Activated CD8-positive, alpha-beta memory T cell treated with anti-CD3 and anti-CD28 coated beads, Interleukin-2, amount 50 U/mL, for 1 hour (primary cell): ENCODE measurements around the gene ZNF629.
"Not testable (repeated sequence)": the region's sequence is repeated elsewhere in the genome, so short reads cannot be mapped to it uniquely, and the experiment has no call there.

Experiments used
- DNase-seq: peaks from one replicate; pipeline ENCODE4 v3.0.0-alpha.2; 2020; ENCODE audit errors: extremely low read depth

Gene ZNF629

GRCh38 chr16:30786936-30787612 lies at the start of gene ZNF629:
Gene ZNF629 (minus strand): TSS chr16:30787205. CDS start chr16:30784482, 2,723 bp downstream.
- no peak for DNase-seq

GRCh38 chr16:30834130-30834740 lies 47.2 kb upstream of the ZNF629 start:
- DNase-seq = no peak

DNA sequence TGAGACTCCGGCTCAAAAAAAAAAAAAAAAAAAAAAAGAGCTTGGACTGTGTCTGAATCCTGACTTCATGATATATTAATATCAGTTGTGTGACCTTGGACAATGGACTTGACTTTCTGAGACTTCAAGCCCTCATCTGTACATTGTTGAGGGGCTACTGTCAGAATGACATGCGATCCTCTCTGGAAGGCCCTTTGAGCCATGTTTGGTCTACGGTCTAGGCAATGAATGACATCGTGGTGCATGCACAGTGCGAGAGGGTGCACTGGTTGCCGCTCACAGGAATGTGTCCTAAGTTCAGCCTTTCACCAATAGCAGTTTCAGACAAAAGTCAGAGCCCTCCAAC lies 43.0 kb upstream of the ZNF629 start:
- DNase-seq = no peak

DNA sequence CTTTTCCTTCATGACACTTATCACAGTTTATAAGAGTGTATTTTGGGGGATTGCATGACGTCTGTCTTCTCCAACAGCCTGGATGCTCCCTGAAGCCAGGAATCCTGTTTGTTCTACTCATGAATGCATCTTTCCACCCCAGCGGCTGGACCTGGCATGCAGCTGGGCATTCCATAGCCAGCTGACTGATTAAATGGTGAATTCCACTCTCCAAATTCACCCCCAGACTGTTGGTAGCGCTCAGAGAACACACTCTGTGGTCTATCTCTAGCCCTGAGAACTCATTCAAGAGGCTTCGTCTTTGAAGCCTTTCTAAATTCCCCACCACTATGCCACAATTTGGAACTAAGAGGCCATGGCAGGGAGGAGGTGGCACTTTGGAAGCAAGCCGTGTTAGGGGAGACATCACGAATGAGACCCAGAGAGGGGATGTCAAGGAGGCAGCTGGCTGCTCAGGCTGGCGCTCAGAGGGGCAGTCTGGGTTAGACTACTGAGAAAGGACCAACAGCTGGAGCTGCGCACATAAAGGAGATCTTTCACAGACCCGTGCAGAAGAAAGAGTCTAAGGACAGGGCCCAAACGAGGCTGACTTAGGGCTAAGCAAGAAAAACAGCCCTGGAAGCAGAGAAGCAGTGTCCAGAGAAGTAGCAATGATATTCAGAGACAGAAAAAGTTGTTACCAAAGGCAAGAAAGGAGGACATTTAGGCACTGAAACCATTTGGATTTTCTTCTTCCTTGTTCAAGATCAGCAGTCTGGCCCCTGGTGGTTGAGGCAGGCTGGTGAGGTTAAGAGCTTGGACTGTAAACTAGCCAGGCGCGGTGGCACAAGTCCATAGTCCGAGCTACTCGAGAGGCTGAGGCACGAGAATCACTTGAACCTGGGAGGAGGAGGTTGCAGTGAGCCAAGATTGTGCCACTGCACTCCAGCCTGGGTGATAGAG lies 42.4 kb upstream of the ZNF629 start:
- DNase-seq = no peak

GRCh38 chr16:30821891-30822290 lies 34.9 kb upstream of the ZNF629 start:
- no peak for DNase-seq

GRCh38 chr16:30821441-30821840 lies 34.4 kb upstream of the ZNF629 start:
- not testable (repeated sequence) for DNase-seq

GRCh38 chr16:30820952-30821421 lies 34.0 kb upstream of the ZNF629 start:
- DNase-seq = no peak

DNA sequence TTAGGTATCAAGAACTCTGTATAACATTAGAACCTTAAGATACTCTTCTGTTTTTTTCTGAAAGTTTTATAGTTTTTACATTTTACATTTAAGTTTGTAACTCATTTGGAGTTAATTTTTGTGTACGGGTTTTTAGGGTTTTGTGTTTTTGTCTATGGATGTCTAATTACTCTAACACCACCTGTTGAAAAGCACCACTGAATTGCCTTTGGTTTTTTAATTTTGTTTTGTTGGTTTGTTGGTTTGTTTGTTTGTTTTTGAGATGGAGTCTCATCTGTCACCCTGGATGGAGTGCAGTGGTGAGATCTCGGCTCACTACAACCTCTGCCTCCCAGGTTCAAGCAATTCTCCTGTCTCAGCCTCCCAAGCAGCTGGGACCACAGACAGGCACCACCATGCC lies 29.8 kb upstream of the ZNF629 start:
- no peak for DNase-seq

GRCh38 chr16:30813821-30814189 lies 26.8 kb upstream of the ZNF629 start:
- no peak for DNase-seq

DNA sequence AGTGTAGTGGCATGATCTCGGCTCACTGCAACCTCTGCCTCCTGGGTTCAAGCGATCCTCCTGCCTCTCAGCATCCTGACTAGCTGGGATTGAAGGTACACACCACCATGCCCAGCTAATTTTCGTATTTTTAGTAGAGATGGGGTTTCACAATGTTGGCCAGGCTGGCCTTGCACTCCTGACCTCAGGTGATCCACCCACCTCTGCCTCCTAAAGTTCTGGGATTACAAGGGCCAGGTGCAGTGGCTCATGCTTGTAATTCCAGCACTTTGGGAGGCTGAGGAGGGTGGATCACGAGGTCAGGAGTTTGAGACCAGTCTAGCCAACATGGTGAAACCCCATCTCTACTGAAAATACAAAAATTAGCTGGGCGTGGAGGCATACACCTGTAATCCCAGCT lies 22.7 kb upstream of the ZNF629 start:
- DNase-seq = not testable (repeated sequence)

- not testable (repeated sequence) for DNase-seq
Observed at GRCh38 chr16:30808890-30809426, 22.0 kb upstream of the ZNF629 start.

DNA sequence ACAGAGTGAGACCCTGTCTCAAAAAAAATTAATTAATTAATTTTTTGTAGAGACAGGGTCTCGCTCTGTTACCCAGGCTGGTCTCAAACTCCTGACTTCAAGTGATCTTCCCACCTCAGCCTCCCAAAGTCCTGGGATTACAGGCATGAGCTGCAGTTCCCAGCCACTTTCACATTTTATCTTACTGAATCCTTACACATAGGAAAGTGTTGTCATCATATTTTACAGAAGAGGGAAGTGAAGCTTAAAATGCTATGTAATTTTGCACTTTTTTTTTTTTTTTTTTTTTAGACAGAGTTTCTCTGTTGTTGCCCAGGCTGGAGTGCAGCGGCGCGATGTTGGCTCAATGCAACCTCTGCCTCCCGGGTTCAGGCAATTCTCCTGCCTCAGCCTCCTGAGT lies 21.1 kb upstream of the ZNF629 start:
- DNase-seq = no peak

DNA sequence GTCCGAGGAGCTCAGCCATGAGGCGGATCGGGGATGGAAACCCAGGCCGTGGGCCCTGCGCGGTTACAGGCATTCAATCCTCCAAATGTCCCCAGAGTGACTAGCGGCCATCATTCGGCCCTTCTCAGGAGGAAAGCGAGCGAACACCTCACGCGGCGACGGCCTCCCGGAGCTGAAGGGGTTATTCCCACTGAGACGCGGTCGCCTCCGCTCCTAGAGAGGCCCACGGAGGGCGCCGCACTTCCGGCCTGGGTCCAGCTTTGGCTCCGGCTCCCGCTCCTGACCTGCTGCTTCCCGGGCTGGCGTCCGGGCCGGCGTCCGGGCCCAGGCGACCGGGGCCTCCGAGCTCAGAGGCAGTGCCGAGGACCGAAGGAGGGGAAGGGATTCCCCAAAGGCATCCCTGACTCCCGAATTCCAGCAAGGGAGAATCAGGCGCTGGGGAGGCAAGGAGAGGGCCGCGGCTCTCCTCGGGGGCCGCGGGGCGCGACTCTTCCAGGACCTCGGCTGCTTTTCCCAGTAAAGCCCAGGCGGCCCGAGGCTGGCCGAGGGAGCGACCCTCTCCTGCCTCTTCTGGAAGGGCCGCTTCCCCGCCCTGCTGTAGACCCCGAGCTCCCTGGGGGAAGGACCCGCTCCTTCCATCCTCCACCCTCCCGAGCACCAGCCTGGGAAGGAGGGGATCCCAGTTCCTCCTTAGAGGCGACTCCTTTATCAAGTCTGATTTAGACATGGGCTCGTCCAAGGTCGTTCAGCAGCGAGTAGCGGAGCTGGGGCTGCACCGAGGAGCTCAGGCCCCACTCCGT lies 18.6 kb upstream of the ZNF629 start:
- DNase-seq = peak; percentile 12

- DNase-seq = no peak
Observed at GRCh38 chr16:30805056-30805369, 18.0 kb upstream of the ZNF629 start.

DNA sequence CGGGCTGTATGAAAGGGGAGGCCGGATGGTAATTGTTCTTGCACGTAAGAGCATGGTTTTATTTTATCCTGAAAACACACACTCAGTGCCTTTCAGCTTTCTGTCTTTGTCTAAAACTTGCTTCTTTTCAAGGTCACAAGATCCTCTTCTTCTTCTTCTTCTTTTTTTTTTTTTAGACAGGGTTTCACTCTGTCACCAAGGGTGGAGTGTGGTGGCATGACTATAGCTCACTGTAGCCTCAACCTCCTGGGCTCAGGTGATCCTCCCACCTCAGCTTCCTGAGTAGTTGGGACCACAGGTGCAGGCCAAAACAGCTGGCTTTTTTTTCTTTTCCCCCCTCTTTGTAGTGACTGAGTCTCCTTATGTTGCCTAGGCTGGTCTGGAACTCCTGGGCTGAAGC lies 15.9 kb upstream of the ZNF629 start:
- DNase-seq = no peak

DNA sequence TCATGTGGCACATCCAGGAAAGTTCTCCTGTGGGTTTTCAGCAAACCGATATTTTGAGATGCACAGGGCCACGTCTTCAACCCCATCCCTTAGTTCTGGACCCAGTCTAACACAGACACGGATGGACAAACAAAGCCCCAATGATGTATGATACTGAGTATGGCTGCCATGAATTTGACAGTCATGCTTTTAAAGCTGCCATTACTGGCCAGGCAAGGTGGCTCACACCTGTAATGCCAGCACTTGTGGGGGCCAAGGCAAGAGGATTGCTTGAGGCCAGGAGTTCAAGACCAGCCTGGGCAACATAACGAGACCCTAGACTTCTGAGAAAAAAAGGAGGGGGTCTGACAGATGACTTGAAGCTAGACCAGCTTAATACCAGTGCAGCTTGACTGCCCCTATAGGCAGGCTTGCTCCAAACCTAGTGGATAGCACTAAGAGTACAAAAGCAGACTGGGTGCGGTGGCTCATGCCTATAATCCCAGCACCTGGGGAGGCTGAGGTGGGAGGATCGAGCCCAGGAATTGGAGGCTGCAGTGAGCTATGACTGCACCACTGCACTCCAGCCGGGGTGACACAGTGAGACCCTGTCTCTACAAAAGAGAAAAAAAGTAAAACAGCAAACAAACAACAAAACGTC lies 10.8 kb upstream of the ZNF629 start:
- no peak for DNase-seq

GRCh38 chr16:30794634-30795033 lies 7.6 kb upstream of the ZNF629 start:
- no peak for DNase-seq

GRCh38 chr16:30793508-30794069 lies 6.6 kb upstream of the ZNF629 start:
- DNase-seq = no peak

DNA sequence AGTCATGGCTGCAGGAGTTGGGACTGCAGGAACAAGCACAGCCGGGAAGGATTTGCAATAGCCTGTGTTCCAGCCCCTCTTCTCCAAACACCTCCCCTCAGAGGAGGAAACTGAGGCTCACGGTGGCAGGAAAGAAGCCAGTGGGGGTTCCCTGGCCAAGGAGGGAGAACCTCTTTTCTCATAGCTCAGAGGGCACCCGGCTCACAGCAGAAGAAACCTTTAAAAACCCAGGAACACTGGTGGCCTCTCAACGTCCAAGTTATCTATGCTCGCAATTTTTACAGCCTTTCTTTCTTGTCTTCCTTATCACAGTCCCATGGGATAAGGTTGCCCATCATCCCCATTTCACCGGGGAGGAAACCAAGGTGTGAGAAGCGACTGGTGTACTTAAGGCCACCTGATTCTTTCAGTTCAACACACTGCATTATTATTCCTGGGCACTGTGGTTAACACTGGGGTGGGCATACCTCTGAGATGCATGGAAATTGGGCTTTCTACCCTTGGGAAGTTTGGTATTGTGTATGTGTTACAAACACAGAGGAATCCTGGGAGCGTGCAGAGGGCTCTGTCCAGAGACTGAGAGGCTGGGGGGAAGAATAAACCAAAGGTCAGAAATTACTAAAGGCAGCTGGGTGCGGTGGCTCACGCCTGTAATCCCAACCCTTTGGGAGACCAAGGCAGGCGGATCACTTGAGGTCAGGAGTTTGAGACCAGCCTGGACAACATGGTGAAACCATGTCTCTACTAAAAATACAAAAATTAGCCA lies 791 bp upstream of the ZNF629 start:
- DNase-seq = no peak
